B cell (primary cell): ENCODE data around the gene UCK1. TPM values are rescaled to one million over a fixed set of nuclear protein-coding genes. Genes with fewer than 3 reads are reported as not detected.
A peak's percentile ranks its signal among the peaks of the same experiment; 100 is the strongest.

Source experiments
- ATAC-seq: fragments of 200-7000 bp; cut with Tn5 transposase; one replicate; pipeline ENCODE4 v1.10.0; 2021; ENCODE audit warnings: low read depth, mild to moderate bottlenecking, moderate number of reproducible peaks, moderate library complexity
- CTCF ChIA-PET: fragments of 350-600 bp; sonication (Branson Sonifier 250); formaldehyde crosslinking; loops from one replicate; lab custom pipeline; 2021; ENCODE audit warnings: antibody characterized with exemption, inconsistent platforms; lab: Charles Lee
- POLR2A ChIA-PET: fragments of 350-600 bp; sonication (Branson Sonifier 250); formaldehyde crosslinking; loops from one replicate; lab custom pipeline; 2021; ENCODE audit warnings: antibody characterized with exemption; lab: Charles Lee
- DNase-seq: peaks from one replicate; pipeline ENCODE4 v3.0.0; 2013
- H2AFZ ChIP-seq: 2 replicates; pipeline ENCODE4 v1.6.1; 2012; ENCODE audit warnings: mild to moderate bottlenecking, low read depth, low read length; ENCODE audit not compliant: insufficient read depth, poor library complexity, severe bottlenecking
- H3K27ac ChIP-seq, 2 donors: 1 replicate in 1 of 2; 2 replicates in 1 of 2; pipeline ENCODE4 v1.5.1; 2012 to 2013; ENCODE audit warnings: low read length in 2 of 2, mild to moderate bottlenecking in 2 of 2, moderate library complexity in 1 of 2
- H3K27me3 ChIP-seq, 4 experiments: fragments of 200-600 bp in 1 of 4; sonication (generic) in 1 of 4; replicated peaks in 1 of 4; 1 replicate in 2 of 4; 2 replicates in 2 of 4; pipeline versions ENCODE4 v1.6.1 to v1.7.0; 2013 to 2016; ENCODE audit warnings: low read length in 3 of 4, mild to moderate bottlenecking in 2 of 4, mixed read lengths in 1 of 4, moderate library complexity in 1 of 4; ENCODE audit not compliant: insufficient read depth in 4 of 4, control insufficient read depth in 3 of 4; ENCODE audit errors: control extremely low read depth in 1 of 4
- H3K36me3 ChIP-seq, 2 experiments: replicated peaks in 1 of 2; 1 replicate in 1 of 2; 2 replicates in 1 of 2; pipeline versions ENCODE4 v1.6.1 to v1.7.1; 2013; ENCODE audit warnings: low read length in 1 of 2; ENCODE audit not compliant: insufficient read depth in 2 of 2, control insufficient read depth in 1 of 2; ENCODE audit errors: control extremely low read depth in 1 of 2, extremely low read depth in 1 of 2
- H3K4me1 ChIP-seq, 2 donors: fragments of 200-600 bp in 1 of 2; sonication (generic) in 1 of 2; 1 replicate in 1 of 2; 2 replicates in 1 of 2; pipeline versions ENCODE4 v1.5.1 to v1.6.1; 2013 to 2017; ENCODE audit warnings: low read length in 2 of 2; ENCODE audit not compliant: control insufficient read depth in 2 of 2, insufficient read depth in 2 of 2
- H3K4me2 ChIP-seq: replicated peaks from 2 replicates; pipeline ENCODE3; 2012; ENCODE audit warnings: mild to moderate bottlenecking, low read depth, low read length; ENCODE audit not compliant: poor library complexity, severe bottlenecking
- H3K4me3 ChIP-seq, 5 experiments: fragments of 200-600 bp in 1 of 5; sonication (generic) in 1 of 5; 1 replicate in 3 of 5; 2 replicates in 2 of 5; pipeline versions ENCODE4 v1.5.1 to v1.7.0; 2011 to 2016; ENCODE audit warnings: low read length in 4 of 5, mild to moderate bottlenecking in 4 of 5, low read depth in 2 of 5, control low read depth in 1 of 5, moderate library complexity in 1 of 5; ENCODE audit not compliant: insufficient read depth in 1 of 5; ENCODE audit errors: control extremely low read depth in 1 of 5, extremely low read depth in 1 of 5
- H3K79me2 ChIP-seq: fragments of 200-600 bp; sonication (generic); one replicate; pipeline ENCODE4 v1.6.0; 2016; ENCODE audit warnings: low read length; ENCODE audit not compliant: control insufficient read depth, insufficient read depth
- H3K9ac ChIP-seq: fragments of 200-600 bp; sonication (generic); 2 replicates; pipeline ENCODE4 v1.6.1; 2017; ENCODE audit warnings: mild to moderate bottlenecking, low read length, moderate library complexity
- H3K9me3 ChIP-seq, 3 donors: one replicate each; pipeline versions ENCODE4 v1.6.1 to v1.7.1; 2013; ENCODE audit warnings: low read length in 2 of 3; ENCODE audit not compliant: control insufficient read depth in 2 of 3, insufficient read depth in 1 of 3; ENCODE audit errors: control extremely low read depth in 1 of 3
- H4K20me1 ChIP-seq: 2 replicates; pipeline ENCODE4 v1.6.0; 2012; ENCODE audit warnings: mild to moderate bottlenecking, low read length; ENCODE audit not compliant: insufficient read depth, control insufficient read depth, poor library complexity, severe bottlenecking
- H3K27ac Mint-ChIP-seq: one replicate; pipeline ENCODE4 v1.8.0; 2021; ENCODE audit warnings: mixed read lengths
- H3K27me3 Mint-ChIP-seq: one replicate; pipeline ENCODE4 v1.8.0; 2021; ENCODE audit warnings: mixed read lengths
- H3K4me1 Mint-ChIP-seq: one replicate; pipeline ENCODE4 v1.8.0; 2021; ENCODE audit warnings: mixed read lengths
- H3K4me3 Mint-ChIP-seq: one replicate; pipeline ENCODE4 v1.8.0; 2021; ENCODE audit warnings: mixed read lengths
- H3K9me3 Mint-ChIP-seq: one replicate; pipeline ENCODE4 v1.8.0; 2022; ENCODE audit warnings: mixed read lengths; ENCODE audit not compliant: insufficient read depth
- CTCF ChIP-seq: fragments of 200-600 bp; IDR thresholded peaks from one replicate; pipeline ENCODE4 v1.8.0; 2022; ENCODE audit warnings: antibody characterized with exemption, mild to moderate bottlenecking
- EZH2 ChIP-seq: IDR thresholded peaks from 2 replicates; pipeline ENCODE4 v1.6.1; 2012; ENCODE audit warnings: borderline replicate concordance, low read depth, mild to moderate bottlenecking, moderate library complexity, low read length; ENCODE audit not compliant: insufficient read depth, poor library complexity, severe bottlenecking
- WGBS: methylation state at CpG from one replicate; pipeline ENCODE4 v1.1.5; 2013; ENCODE audit warnings: missing lambda C conversion rate; ENCODE audit not compliant: insufficient coverage; 5-methylcytosine and 5-hydroxymethylcytosine counted together
- intact Hi-C: fragments of 100-400 bp; cut with micrococcal nuclease; formaldehyde crosslinking; loops from one replicate; pipeline ENCODE4 v1.10.0; 2022
- polyA plus RNA-seq: library from polyadenylated mRNA; depleted of rRNA; stranded (reverse); fragments of >200 nt; gene quantifications from 2 replicates; pipeline ENCODE4 v1.2.3, GENCODE V29; 2012
- total RNA-seq, 2 donors: library from RNA; stranded (reverse); fragments of 120-200 nt in 1 of 2; gene quantifications; 1 replicate in 1 of 2; 2 replicates in 1 of 2; pipeline versions ENCODE4 v1.2.3 to v1.2.4, GENCODE V29; 2013 to 2022

UCK1 gene
- total and polyA plus RNA-seq, 2 donors (not counting 1 experiment from before 2014, with no cell fraction given): 25.3 to 39.3 TPM

- H3K4me1 ChIP-seq: no peaks in the 10 kb centered on the region
- H3K27ac Mint-ChIP-seq: no peak overlapping the region
- DNase-seq: no peak
- H3K9me3 Mint-ChIP-seq: no peaks in the 10 kb centered on the region
- no peaks in the 10 kb centered on the region for H3K27me3 ChIP-seq
- H3K4me2 ChIP-seq: no peak overlapping the region
- ChIA-PET CTCF (no interaction called here), POLR2A (no interaction called here)
- H3K9me3 ChIP-seq: no peaks in the 10 kb centered on the region
- no peak overlapping the region for H3K4me3 ChIP-seq
- H3K36me3 ChIP-seq: peaks cover 3 to 93% of the 10 kb centered on the region in 2 experiments
- ATAC-seq: no peak
- no peak overlapping the region for H3K4me3 Mint-ChIP-seq
- no peaks in the 10 kb centered on the region for H3K27me3 Mint-ChIP-seq
- H4K20me1 ChIP-seq: peaks cover 85% of the 10 kb centered on the region
- 99% methylated on average over 12 of the region's 12 CpGs for WGBS
- peaks cover 36% of the 10 kb centered on the region for H3K79me2 ChIP-seq
- no peak overlapping the region for H3K9ac ChIP-seq
- H2AFZ ChIP-seq: no peak overlapping the region
- intact Hi-C loops: no loop called here
- H3K4me1 Mint-ChIP-seq: no peaks in the 10 kb centered on the region
- no peak for TF ChIP-seq CTCF
- H3K27ac ChIP-seq: no peak overlapping the region
Observed at GRCh38 chr9:131485206-131485605, 45.9 kb downstream of the UCK1 start.

GRCh38 chr9:131484560-131485185 lies 46.4 kb downstream of the UCK1 start:
- no peaks in the 10 kb centered on the region for H3K4me1 ChIP-seq
- H3K27me3 ChIP-seq: no peaks in the 10 kb centered on the region
- H4K20me1 ChIP-seq: peaks cover 80% of the 10 kb centered on the region
- peaks cover 3 to 92% of the 10 kb centered on the region in 2 experiments for H3K36me3 ChIP-seq
- no peak overlapping the region for H3K9ac ChIP-seq
- H3K4me3 ChIP-seq: no peak overlapping the region
- no peaks in the 10 kb centered on the region for H3K27me3 Mint-ChIP-seq
- no peak overlapping the region for H3K4me2 ChIP-seq
- H3K9me3 Mint-ChIP-seq: no peaks in the 10 kb centered on the region
- no peak for ATAC-seq
- no peaks in the 10 kb centered on the region for H3K9me3 ChIP-seq
- 97% methylated on average over 15 of the region's 15 CpGs for WGBS
- H3K27ac Mint-ChIP-seq: peak overlapping the region; percentile 41
- TF ChIP-seq CTCF (no peak), EZH2 (no peak)
- peaks cover 40% of the 10 kb centered on the region for H3K79me2 ChIP-seq
- no peaks in the 10 kb centered on the region for H3K4me1 Mint-ChIP-seq
- no peak overlapping the region for H2AFZ ChIP-seq
- no peak for DNase-seq
- no peak overlapping the region for H3K27ac ChIP-seq
- intact Hi-C loops: no loop called here
- ChIA-PET POLR2A (no interaction called here), CTCF (no interaction called here)
- H3K4me3 Mint-ChIP-seq: no peak overlapping the region
